Epithelial cell of proximal tubule (primary cell): Measurements from ENCODE around the gene TCF21. TPM values are rescaled to one million over a fixed set of nuclear protein-coding genes. Genes with fewer than 3 reads are reported as not detected.
A peak's percentile ranks its signal among the peaks of the same experiment; 100 is the strongest.

Experiments used
- DNase-seq: peaks from one replicate; pipeline ENCODE4 v3.0.0-alpha.2; 2011; ENCODE audit warnings: low read depth
- H3K4me3 ChIP-seq: 2 replicates; pipeline ENCODE4 v1.5.1; 2011; ENCODE audit warnings: low read depth, mild to moderate bottlenecking, low read length
- total RNA-seq: library from RNA; depleted of rRNA; stranded (reverse); fragments of >200 nt; gene quantifications from 2 replicates; pipeline ENCODE4 v1.2.3, GENCODE V29; 2015
- TF ChIP-seq, protein P1 (sequence below): conservative IDR thresholded peaks from 2 replicates; pipeline ENCODE4 v1.5.1; 2012; ENCODE audit warnings: low read depth, mild to moderate bottlenecking, low read length

The TCF21 gene
- total RNA-seq, 1 donor from 2014 or later = 0.23 TPM

DNA sequence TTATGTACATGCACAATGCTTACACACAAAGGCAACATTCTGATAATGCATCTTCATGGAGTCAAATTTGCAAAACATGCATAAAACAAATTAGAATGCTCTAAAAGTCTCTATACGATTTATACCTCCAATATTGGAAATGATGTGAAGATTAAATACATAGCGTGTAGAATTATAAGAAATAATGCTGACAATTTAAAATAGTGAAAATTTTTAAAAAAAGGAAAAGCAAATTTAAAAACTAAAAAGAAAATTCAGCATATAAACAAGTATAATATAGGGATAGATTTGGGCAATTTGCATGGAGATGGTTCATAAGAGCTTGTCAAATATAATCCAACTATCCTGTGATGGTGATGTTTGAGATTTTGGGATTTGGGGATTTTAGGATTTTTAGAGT lies 14.9 kb downstream of the TCF21 start:
- no peak for DNase-seq
- TF ChIP-seq, protein P1, sequence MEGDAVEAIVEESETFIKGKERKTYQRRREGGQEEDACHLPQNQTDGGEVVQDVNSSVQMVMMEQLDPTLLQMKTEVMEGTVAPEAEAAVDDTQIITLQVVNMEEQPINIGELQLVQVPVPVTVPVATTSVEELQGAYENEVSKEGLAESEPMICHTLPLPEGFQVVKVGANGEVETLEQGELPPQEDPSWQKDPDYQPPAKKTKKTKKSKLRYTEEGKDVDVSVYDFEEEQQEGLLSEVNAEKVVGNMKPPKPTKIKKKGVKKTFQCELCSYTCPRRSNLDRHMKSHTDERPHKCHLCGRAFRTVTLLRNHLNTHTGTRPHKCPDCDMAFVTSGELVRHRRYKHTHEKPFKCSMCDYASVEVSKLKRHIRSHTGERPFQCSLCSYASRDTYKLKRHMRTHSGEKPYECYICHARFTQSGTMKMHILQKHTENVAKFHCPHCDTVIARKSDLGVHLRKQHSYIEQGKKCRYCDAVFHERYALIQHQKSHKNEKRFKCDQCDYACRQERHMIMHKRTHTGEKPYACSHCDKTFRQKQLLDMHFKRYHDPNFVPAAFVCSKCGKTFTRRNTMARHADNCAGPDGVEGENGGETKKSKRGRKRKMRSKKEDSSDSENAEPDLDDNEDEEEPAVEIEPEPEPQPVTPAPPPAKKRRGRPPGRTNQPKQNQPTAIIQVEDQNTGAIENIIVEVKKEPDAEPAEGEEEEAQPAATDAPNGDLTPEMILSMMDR = no peak
- H3K4me3 ChIP-seq = no peak overlapping the region

DNA sequence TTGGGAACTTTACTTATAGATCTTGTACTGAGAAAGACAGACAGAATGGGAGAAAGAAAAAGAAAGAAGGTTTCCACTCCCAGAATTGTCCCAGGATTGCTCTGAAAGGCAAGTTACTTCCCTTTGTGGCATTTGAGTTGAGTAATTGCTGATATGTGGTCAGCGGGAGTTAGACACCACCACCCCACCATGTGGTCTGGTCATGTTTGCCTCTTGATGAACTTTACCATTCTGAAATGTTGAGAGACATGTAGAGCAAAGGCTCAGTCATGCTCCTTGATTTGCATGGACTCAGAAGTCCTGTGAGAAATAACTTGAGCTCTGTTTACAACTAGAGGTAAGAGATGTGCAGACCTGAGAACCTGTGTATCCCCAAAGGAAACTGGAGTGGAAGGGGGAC lies 17.1 kb downstream of the TCF21 start:
- no peak for DNase-seq
- H3K4me3 ChIP-seq = no peak overlapping the region
- TF ChIP-seq, protein P1 = no peak

- TF ChIP-seq, protein P1 = peak; percentile 99
Observed at GRCh38 chr6:133916650-133917151, 27.8 kb downstream of the TCF21 start.

GRCh38 chr6:133917781-133918180 lies 28.9 kb downstream of the TCF21 start:
- no peak for DNase-seq
- H3K4me3 ChIP-seq = no peak overlapping the region
- TF ChIP-seq, protein P1 = no peak

More at GRCh38 chr6:133916650-133917151, 27.8 kb downstream of the TCF21 start:
- DNase-seq = peak; percentile 20
- no peak overlapping the region for H3K4me3 ChIP-seq

DNA sequence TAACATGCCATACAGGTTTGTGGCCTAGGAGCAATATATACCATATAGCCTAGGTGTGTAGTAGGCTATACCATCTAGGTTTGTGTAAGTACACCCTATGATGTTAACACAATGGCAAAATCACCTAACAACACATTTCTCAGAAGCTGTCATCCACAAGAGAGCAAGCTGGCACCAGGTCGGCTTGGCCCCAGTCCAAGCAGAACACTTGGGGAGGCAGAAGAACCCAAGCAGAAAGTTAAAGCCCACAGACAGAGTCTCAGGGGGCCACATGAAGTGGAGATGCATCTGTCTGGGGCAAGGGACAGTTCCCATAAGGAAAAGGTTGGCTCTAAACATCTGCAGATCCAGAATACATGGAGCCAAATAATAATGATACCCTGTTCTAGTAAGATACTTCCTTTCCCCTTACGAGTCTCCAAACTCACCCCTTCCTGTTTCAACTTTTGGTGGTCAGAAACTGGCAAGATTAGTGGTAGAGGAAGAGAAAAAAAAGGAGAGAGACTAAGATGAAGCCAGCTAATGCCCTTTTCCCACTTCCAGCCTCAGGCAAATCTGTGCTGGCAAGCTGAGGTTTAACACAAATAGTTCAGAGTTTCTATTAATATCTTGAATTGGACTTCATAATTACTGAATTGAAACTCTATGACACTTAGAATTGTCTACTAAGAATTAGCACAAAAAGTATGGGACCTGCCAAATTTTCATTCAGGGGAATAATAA lies 29.5 kb downstream of the TCF21 start:
- H3K4me3 ChIP-seq = no peak overlapping the region
- DNase-seq = no peak
- TF ChIP-seq, protein P1 = no peak

- DNase-seq = no peak
- no peak overlapping the region for H3K4me3 ChIP-seq
- TF ChIP-seq, protein P1 = no peak
Observed at GRCh38 chr6:133919362-133919761, 30.4 kb downstream of the TCF21 start.
